Caco-2 (cell line): ENCODE results near the gene FAM117B. TPM values are rescaled to one million over a fixed set of nuclear protein-coding genes. Genes with fewer than 3 reads are reported as not detected.

ENCODE experiments used
- BruUV-seq: library from RNA; stranded (reverse); fragments of 400-500 nt; replicated peaks from 2 replicates; lab custom pipeline; 2021; lab: Mats Ljungman, UMichigan
- CTCF ChIA-PET: fragments of 300-600 bp; sonication (Branson Sonifier 250); formaldehyde crosslinking; loops from one replicate; lab custom pipeline; 2022; ENCODE audit warnings: antibody characterized with exemption; lab: Charles Lee
- POLR2A ChIA-PET: fragments of 300-600 bp; sonication (Branson Sonifier 250); formaldehyde crosslinking; loops from one replicate; lab custom pipeline; 2022; ENCODE audit warnings: antibody characterized with exemption; lab: Charles Lee
- DNase-seq, 2 experiments: peaks; one replicate each; pipeline versions ENCODE4 v3.0.0 to v3.0.0-alpha.2; 2020 to 2022
- H3K27me3 ChIP-seq: replicated peaks from 2 replicates; pipeline ENCODE4 v1.6.0; 2011; ENCODE audit warnings: low read length; ENCODE audit not compliant: control insufficient read depth, insufficient read depth
- H3K36me3 ChIP-seq: 2 replicates; pipeline ENCODE4 v1.5.1; 2011; ENCODE audit warnings: low read length; ENCODE audit not compliant: control insufficient read depth, insufficient read depth
- H3K4me1 ChIP-seq: fragments of 250-450 bp; sonication (Bioruptor Pico); 2 replicates; pipeline ENCODE4 v1.5.1; 2020; ENCODE audit warnings: mild to moderate bottlenecking
- H3K4me3 ChIP-seq: 2 replicates; pipeline ENCODE4 v1.5.1; 2011; ENCODE audit warnings: low read depth, mild to moderate bottlenecking, control low read depth, low read length
- H3K9me3 ChIP-seq: fragments of 250-450 bp; sonication (Bioruptor Pico); 2 replicates; pipeline ENCODE4 v1.5.1; 2020; ENCODE audit warnings: mild to moderate bottlenecking, moderate library complexity
- H3K27ac Mint-ChIP-seq: one replicate; pipeline ENCODE4 v1.8.0; 2022; ENCODE audit warnings: mixed read lengths; ENCODE audit not compliant: unreplicated experiment
- H3K27me3 Mint-ChIP-seq: one replicate; pipeline ENCODE4 v1.8.0; 2022; ENCODE audit warnings: mixed read lengths; ENCODE audit not compliant: insufficient read depth, unreplicated experiment
- H3K36me3 Mint-ChIP-seq: one replicate; pipeline ENCODE4 v1.8.0; 2022; ENCODE audit warnings: mild to moderate bottlenecking, mixed read lengths; ENCODE audit not compliant: insufficient read depth, unreplicated experiment
- H3K4me1 Mint-ChIP-seq: one replicate; pipeline ENCODE4 v1.8.0; 2022; ENCODE audit warnings: low read depth, mixed read lengths; ENCODE audit not compliant: unreplicated experiment
- H3K4me3 Mint-ChIP-seq: one replicate; pipeline ENCODE4 v1.8.0; 2022; ENCODE audit warnings: mild to moderate bottlenecking, moderate library complexity, mixed read lengths; ENCODE audit not compliant: unreplicated experiment
- H3K9me3 Mint-ChIP-seq: one replicate; pipeline ENCODE4 v1.8.0; 2022; ENCODE audit warnings: mixed read lengths; ENCODE audit not compliant: unreplicated experiment
- CTCF ChIP-seq, 2 experiments: fragments of 200-600 bp in 1 of 2; IDR thresholded peaks; 1 replicate in 1 of 2; 2 replicates in 1 of 2; pipeline versions ENCODE4 v1.5.1 to v1.8.0; 2011 to 2022; ENCODE audit warnings: antibody characterized with exemption in 1 of 2, control low read depth in 1 of 2, inconsistent platforms in 1 of 2, low read depth in 1 of 2, low read length in 1 of 2, mild to moderate bottlenecking in 1 of 2, moderate library complexity in 1 of 2; ENCODE audit not compliant: insufficient read depth in 1 of 2, severe bottlenecking in 1 of 2, unreplicated experiment in 1 of 2
- intact Hi-C: fragments of 100-400 bp; cut with micrococcal nuclease; formaldehyde crosslinking; loops from one replicate; pipeline ENCODE4 v1.10.0; 2022; ENCODE audit not compliant: unreplicated experiment
- total RNA-seq: library from RNA; stranded (reverse); gene quantifications from 2 replicates; pipeline ENCODE4 v1.2.3, GENCODE V29; 2022

FAM117B gene
- total RNA-seq, 1 experiment from 2014 or later, result 9.8 TPM

GRCh38 chr2:202769201-202769600 is 134.4 kb downstream of the FAM117B start:
- Mint-ChIP-seq H3K4me3 (no peak overlapping the region), H3K27me3 (no peaks in the 10 kb centered on the region), H3K9me3 (no peaks in the 10 kb centered on the region), H3K4me1 (peaks cover 7% of the 10 kb centered on the region), H3K36me3 (no peaks in the 10 kb centered on the region), H3K27ac (no peak overlapping the region)
- intact Hi-C loops, result no loop called here
- ChIA-PET CTCF (no interaction called here), POLR2A (no interaction called here)
- Histone ChIP-seq H3K9me3 (no peaks in the 10 kb centered on the region), H3K36me3 (no peaks in the 10 kb centered on the region), H3K27me3 (no peaks in the 10 kb centered on the region), H3K4me3 (no peak overlapping the region), H3K4me1 (no peaks in the 10 kb centered on the region)
- no TSS peak for BruUV-seq
- no peak for DNase-seq
- no peak for TF ChIP-seq CTCF (IDR thresholded peaks at IDR 0.05; ENCODE audit: insufficient read depth in 1 of 2, low read depth in 1 of 2, low read length in 1 of 2, severe bottlenecking in 1 of 2, unreplicated experiment in 1 of 2)

DNA sequence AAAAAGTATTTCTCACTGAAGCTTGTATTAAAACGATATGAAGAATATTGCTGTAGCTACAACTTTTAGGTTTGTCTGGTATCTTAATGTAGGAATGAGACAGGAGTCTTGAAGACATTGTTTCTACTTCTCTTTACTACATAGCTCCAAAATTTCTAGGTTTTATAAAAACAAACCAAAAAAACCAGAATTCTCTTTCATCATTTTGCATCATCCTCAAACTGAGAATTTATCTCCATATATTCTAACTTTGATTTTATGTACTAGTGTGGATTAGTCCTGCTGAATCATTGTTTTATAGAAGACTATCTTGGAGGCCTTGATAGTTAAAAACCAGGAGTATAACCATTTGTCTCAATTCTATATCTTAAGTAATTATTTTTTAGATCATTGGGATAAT is 136.6 kb downstream of the FAM117B start:
- no peaks in the 10 kb centered on the region for H3K9me3 ChIP-seq
- H3K4me3 ChIP-seq, result no peak overlapping the region
- no peak for DNase-seq
- no peak for TF ChIP-seq CTCF (IDR thresholded peaks at IDR 0.05; ENCODE audit: insufficient read depth in 1 of 2, low read depth in 1 of 2, low read length in 1 of 2, severe bottlenecking in 1 of 2, unreplicated experiment in 1 of 2)
- no peaks in the 10 kb centered on the region for H3K4me1 ChIP-seq
- Mint-ChIP-seq H3K27me3 (no peaks in the 10 kb centered on the region), H3K36me3 (no peaks in the 10 kb centered on the region), H3K27ac (no peak overlapping the region), H3K4me1 (peaks cover 7% of the 10 kb centered on the region), H3K9me3 (no peaks in the 10 kb centered on the region), H3K4me3 (no peak overlapping the region)
- no peaks in the 10 kb centered on the region for H3K27me3 ChIP-seq
- ChIA-PET CTCF (no interaction called here), POLR2A (no interaction called here)
- no TSS peak for BruUV-seq
- H3K36me3 ChIP-seq, result no peaks in the 10 kb centered on the region
- intact Hi-C loops, result no loop called here

GRCh38 chr2:202771741-202772460 is 137.1 kb downstream of the FAM117B start:
- ChIA-PET POLR2A (no interaction called here), CTCF (no interaction called here)
- Histone ChIP-seq H3K36me3 (no peaks in the 10 kb centered on the region), H3K4me3 (no peak overlapping the region), H3K4me1 (no peaks in the 10 kb centered on the region), H3K27me3 (no peaks in the 10 kb centered on the region), H3K9me3 (no peaks in the 10 kb centered on the region)
- Mint-ChIP-seq H3K27ac (no peak overlapping the region), H3K27me3 (no peaks in the 10 kb centered on the region), H3K9me3 (no peaks in the 10 kb centered on the region), H3K4me1 (peaks cover 7% of the 10 kb centered on the region), H3K36me3 (no peaks in the 10 kb centered on the region), H3K4me3 (no peak overlapping the region)
- intact Hi-C loops, result no loop called here
- DNase-seq, result no peak
- TF ChIP-seq CTCF (IDR thresholded peaks at IDR 0.05; ENCODE audit: insufficient read depth in 1 of 2, low read depth in 1 of 2, low read length in 1 of 2, severe bottlenecking in 1 of 2, unreplicated experiment in 1 of 2), result no peak
- BruUV-seq, result no TSS peak
